Tibial artery (tissue), 4 donors: ENCODE results near the gene FOSL1.
A peak's percentile ranks its signal among the peaks of the same experiment; 100 is the strongest.

ENCODE experiments used
- DNase-seq, 2 donors: peaks; one replicate each; pipeline ENCODE4 v3.0.0-alpha.2; 2019
- H3K27ac ChIP-seq, 2 donors: fragments of 200-600 bp; sonication (generic) in 1 of 2; 1 replicate in 1 of 2; 2 replicates in 1 of 2; pipeline ENCODE4 v1.5.1; 2018 to 2019; ENCODE audit warnings: mild to moderate bottlenecking in 1 of 2
- H3K27me3 ChIP-seq, 2 donors: fragments of 200-600 bp; sonication (generic) in 1 of 2; one replicate each; pipeline versions ENCODE4 v1.5.1 to v1.6.0; 2016 to 2019
- H3K36me3 ChIP-seq, 3 donors: fragments of 200-600 bp; sonication (generic) in 2 of 3; one replicate each; pipeline ENCODE4 v1.5.1; 2016 to 2019; ENCODE audit warnings: mild to moderate bottlenecking in 2 of 3
- H3K4me1 ChIP-seq, 4 donors: fragments of 200-600 bp; sonication (generic) in 2 of 4; 1 replicate in 3 of 4; 2 replicates in 1 of 4; pipeline ENCODE4 v1.5.1; 2016 to 2019
- H3K4me3 ChIP-seq, 2 donors: fragments of 200-600 bp; sonication (generic) in 1 of 2; 1 replicate in 1 of 2; 2 replicates in 1 of 2; pipeline ENCODE4 v1.5.1; 2018 to 2019; ENCODE audit warnings: mild to moderate bottlenecking in 2 of 2
- H3K9me3 ChIP-seq, 3 donors: fragments of 200-600 bp; sonication (generic) in 1 of 3; one replicate each; pipeline ENCODE4 v1.5.1; 2016 to 2019
- intact Hi-C: fragments of 100-400 bp; cut with DNase I; formaldehyde crosslinking; loops from one replicate; pipeline ENCODE4 v1.15.0; 2023; ENCODE audit warnings: low total_unique reads
- TF ChIP-seq, protein P1 (sequence below), 2 experiments: fragments of 200-600 bp in 1 of 2; fragments of 450-650 bp in 1 of 2; IDR thresholded peaks; one replicate each; pipeline ENCODE4 v1.5.1; 2017 to 2019; ENCODE audit warnings: antibody characterized with exemption in 2 of 2, mild to moderate bottlenecking in 1 of 2, moderate library complexity in 1 of 2

FOSL1 gene

DNA sequence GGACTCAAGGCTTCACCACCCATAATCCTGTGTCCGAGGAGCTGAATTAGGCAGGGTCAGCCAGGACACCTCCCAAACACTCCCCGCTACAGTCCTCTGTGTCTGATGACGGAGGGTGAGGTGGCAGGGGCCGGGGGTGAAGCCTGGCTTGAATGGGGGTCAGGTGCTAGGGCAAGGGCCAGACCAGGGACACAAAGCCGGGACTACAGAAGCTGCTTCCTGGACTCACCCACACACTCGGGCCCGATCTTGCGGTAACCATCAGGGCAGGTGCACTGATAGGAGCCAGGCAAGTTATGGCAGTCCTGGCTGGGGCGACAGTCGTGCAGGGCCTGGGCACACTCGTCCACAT, 29.9 kb downstream of the FOSL1 start:
- peaks cover 0 to 34% (median 26%) of the 10 kb centered on the region in 4 donors for H3K4me1 ChIP-seq
- H3K27me3 ChIP-seq, result no peaks in the 10 kb centered on the region
- H3K9me3 ChIP-seq, result no peaks in the 10 kb centered on the region
- intact Hi-C loops, result no loop called here
- DNase-seq, result peak in 1 of 2 donors; percentile 64
- H3K27ac ChIP-seq, result peak overlapping the region in 1 of 2 donors; percentile 98
- no peak overlapping the region for H3K4me3 ChIP-seq
- TF ChIP-seq, protein P1, sequence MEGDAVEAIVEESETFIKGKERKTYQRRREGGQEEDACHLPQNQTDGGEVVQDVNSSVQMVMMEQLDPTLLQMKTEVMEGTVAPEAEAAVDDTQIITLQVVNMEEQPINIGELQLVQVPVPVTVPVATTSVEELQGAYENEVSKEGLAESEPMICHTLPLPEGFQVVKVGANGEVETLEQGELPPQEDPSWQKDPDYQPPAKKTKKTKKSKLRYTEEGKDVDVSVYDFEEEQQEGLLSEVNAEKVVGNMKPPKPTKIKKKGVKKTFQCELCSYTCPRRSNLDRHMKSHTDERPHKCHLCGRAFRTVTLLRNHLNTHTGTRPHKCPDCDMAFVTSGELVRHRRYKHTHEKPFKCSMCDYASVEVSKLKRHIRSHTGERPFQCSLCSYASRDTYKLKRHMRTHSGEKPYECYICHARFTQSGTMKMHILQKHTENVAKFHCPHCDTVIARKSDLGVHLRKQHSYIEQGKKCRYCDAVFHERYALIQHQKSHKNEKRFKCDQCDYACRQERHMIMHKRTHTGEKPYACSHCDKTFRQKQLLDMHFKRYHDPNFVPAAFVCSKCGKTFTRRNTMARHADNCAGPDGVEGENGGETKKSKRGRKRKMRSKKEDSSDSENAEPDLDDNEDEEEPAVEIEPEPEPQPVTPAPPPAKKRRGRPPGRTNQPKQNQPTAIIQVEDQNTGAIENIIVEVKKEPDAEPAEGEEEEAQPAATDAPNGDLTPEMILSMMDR (IDR thresholded peaks at IDR 0.05), result no peak
- H3K36me3 ChIP-seq, result peaks cover 4 to 52% (median 40%) of the 10 kb centered on the region in 3 donors

DNA sequence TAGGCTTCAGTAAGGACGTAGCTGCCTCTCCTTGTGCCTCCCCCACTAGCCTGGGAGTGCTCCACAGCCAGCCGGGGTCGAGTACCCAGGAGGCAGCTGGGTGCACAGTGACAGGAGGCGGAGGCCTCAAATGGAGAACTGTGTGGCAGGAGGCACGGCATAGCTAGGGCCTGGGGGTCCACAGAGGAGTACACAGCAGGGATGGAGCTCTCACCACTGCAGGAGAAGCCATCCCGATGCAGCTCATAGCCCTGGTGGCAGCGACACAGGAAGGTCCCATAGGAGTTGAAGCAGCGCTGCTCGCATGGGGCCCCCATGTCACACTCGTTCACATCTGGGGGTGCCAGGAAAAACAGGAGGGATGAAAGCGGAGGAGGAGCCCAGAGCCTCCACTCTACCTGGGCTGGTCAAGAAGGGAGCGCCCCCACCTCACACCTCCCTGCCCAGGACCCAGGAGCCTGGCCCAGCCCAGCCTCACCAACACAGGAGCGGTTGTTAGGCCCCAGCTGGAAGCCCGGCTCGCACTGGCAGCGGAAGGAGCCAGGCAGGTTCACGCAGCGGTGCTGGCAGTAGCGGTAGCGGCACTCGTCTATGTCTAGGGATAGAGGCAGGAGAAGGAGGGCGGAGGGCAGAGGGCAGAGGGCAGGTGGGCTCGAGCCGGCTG, 30.4 kb downstream of the FOSL1 start:
- Histone ChIP-seq H3K36me3 (peaks cover 9 to 57% (median 45%) of the 10 kb centered on the region in 3 donors), H3K4me1 (peaks cover 0 to 34% (median 26%) of the 10 kb centered on the region in 4 donors), H3K9me3 (no peaks in the 10 kb centered on the region), H3K27me3 (no peaks in the 10 kb centered on the region), H3K27ac (peak overlapping the region in 1 of 2 donors; percentile 98), H3K4me3 (no peak overlapping the region)
- intact Hi-C loops, result no loop called here
- peak in 1 of 2 donors; percentile 65 for DNase-seq
- TF ChIP-seq, protein P1 (IDR thresholded peaks at IDR 0.05), result no peak

DNA sequence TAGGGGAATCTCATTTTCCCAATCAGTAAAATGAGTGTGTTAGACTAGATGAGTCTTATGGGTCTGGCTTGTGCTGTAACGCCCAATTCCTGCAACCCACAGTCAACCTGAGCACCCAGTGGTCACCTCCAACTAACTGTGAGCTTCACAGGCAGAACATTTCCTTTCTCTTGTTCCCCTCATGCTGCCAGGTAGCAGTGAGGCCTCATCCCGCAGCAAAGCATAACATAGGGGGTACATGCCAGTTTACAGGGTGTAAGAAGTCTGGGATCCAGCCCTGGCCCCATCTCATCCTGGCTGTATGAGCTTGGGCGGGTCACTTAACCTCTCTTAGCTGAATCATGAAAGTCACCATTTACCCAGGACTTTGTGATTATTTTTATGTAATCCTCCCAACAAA, 31.3 kb downstream of the FOSL1 start:
- peaks cover 18 to 66% (median 54%) of the 10 kb centered on the region in 3 donors for H3K36me3 ChIP-seq
- no peak overlapping the region for H3K4me3 ChIP-seq
- intact Hi-C loops, result no loop called here
- peaks cover 0 to 31% (median 23%) of the 10 kb centered on the region in 4 donors for H3K4me1 ChIP-seq
- H3K27me3 ChIP-seq, result no peaks in the 10 kb centered on the region
- H3K9me3 ChIP-seq, result no peaks in the 10 kb centered on the region
- peak overlapping the region in 1 of 2 donors; percentile 3 for H3K27ac ChIP-seq
- DNase-seq, result no peak
- TF ChIP-seq, protein P1 (IDR thresholded peaks at IDR 0.05), result no peak

DNA sequence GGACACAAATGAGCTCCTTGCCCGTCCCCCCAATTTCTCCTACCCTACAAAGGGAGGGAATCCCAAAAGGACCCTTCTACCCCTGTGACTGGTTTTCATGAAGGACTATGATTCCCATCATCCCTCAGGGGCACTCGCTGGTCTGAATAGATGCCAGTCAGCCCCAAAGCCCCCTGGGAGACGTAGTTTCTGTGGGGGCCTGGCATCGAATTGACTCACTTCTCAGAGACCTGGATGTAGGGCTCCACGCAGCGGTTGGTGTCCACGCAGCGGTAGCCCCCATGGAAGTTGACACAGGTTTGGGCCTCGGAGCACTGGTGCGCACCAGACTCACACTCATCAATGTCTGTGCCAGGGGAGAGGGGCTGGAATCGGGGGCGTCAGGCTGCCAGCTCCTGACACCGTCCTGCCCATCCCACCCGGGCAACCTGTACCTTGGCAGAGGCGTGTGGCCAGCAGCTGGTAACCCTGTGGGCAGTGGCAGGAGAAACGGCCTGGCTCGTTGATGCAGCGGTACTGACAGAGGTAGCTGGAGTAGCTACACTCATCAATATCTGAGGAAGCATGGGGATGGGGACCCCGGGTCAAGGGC, 32.0 kb downstream of the FOSL1 start:
- Histone ChIP-seq H3K9me3 (no peaks in the 10 kb centered on the region), H3K27me3 (no peaks in the 10 kb centered on the region), H3K27ac (peak overlapping the region in 1 of 2 donors; percentile 3), H3K4me1 (peaks cover 0 to 32% (median 20%) of the 10 kb centered on the region in 4 donors), H3K4me3 (no peak overlapping the region), H3K36me3 (peaks cover 23 to 73% (median 61%) of the 10 kb centered on the region in 3 donors)
- intact Hi-C loops, result no loop called here
- peak in 1 of 2 donors; percentile 69 for DNase-seq
- TF ChIP-seq, protein P1 (IDR thresholded peaks at IDR 0.05), result no peak

DNA sequence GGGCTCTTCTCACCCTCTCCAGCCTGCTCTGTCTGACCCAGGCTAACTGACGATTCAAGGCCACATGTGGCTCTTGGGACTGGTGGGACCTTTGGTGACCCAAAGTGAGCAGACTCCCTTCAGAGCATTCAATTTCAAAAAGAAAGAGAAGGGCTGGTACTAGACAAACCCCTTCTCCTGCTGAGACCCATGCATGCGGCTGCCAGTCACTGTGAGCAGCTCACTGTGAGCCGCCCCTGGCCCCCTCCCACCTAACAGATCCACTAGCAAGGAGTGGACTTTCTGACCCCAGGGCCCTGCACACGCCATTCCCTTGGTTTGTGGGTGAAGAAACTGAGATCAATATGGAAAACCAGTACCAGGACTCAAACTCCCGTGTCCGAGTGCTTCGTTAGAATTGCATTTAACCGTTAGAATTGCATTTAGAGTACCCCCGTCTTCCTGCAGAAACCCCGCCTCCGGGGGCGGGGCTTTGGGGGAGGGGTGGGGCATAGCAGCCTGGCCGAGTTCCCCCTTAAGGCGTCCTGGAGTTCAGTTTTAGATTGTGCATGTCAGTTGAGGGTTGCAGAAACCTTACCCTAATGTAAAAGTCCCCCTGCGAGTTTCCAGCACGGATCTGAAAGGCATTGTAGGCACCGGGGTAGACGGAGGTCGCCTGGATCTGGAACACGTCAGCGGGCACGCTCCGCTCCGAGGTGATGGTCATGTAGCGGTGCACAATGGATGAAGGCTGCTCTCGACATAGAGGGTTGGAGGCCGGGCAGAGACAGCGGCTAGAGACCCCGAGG, 32.7 kb downstream of the FOSL1 start:
- H3K4me3 ChIP-seq, result no peak overlapping the region
- H3K9me3 ChIP-seq, result no peaks in the 10 kb centered on the region
- no peak overlapping the region for H3K27ac ChIP-seq
- intact Hi-C loops, result no loop called here
- TF ChIP-seq, protein P1 (IDR thresholded peaks at IDR 0.05), result no peak
- peaks cover 0 to 32% (median 24%) of the 10 kb centered on the region in 4 donors for H3K4me1 ChIP-seq
- peaks cover 29 to 80% (median 68%) of the 10 kb centered on the region in 3 donors for H3K36me3 ChIP-seq
- H3K27me3 ChIP-seq, result no peaks in the 10 kb centered on the region
- DNase-seq, result no peak
